Hypothalamus (tissue), 51 donors: ENCODE results near the gene ZNF354C.

Experiments used
- DNase-seq, 51 donors: peaks; one replicate each; lab custom pipeline; 2025; lab: John Stamatoyannopoulos, UW

The ZNF354C gene

DNA sequence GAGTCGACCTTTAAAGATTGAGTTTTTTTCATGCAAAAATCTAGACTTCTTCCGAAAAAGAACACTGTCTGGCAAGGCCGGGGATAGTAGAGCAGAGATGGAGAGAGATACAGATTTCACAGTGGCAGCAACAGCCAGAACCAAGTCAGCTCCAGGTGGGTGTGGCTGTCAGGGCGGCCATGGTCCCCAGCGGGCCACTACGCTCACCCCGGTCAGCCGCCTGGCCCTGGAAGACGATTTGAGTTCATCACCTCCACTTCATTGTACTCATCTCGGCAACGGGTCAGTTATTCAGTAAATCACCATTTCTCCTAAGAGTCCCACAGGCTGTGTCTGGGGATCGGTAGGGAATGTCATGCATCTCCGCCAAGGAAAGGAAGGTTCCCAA, 53.0 kb downstream of the ZNF354C start:
- no peak for DNase-seq

- no peak for DNase-seq
These were observed 53.9 kb downstream of the ZNF354C start for GRCh38 chr5:179113945-179114641.

DNA sequence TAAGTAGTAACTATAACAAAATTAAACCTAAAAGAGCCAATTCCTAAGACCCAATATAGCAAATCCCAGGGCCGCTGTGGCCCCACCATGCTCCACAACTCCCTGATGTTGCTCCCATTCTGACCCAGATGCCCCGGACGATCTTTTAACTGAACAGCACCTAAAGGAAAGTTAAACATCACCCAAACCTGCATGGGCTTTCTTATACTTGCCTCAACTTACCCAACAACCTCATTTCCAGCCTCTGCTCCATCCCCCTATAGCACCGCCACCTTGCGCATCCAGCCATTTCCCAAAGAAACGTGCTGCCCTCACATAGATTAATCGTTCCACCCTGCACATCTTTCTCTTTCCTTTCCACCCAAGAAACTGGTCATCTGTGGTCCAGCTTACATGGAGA, 54.6 kb downstream of the ZNF354C start:
- no peak for DNase-seq

- no peak for DNase-seq
These were observed 55.1 kb downstream of the ZNF354C start for GRCh38 chr5:179115307-179115706.

GRCh38 chr5:179115845-179116524, 55.8 kb downstream of the ZNF354C start:
- no peak for DNase-seq

DNA sequence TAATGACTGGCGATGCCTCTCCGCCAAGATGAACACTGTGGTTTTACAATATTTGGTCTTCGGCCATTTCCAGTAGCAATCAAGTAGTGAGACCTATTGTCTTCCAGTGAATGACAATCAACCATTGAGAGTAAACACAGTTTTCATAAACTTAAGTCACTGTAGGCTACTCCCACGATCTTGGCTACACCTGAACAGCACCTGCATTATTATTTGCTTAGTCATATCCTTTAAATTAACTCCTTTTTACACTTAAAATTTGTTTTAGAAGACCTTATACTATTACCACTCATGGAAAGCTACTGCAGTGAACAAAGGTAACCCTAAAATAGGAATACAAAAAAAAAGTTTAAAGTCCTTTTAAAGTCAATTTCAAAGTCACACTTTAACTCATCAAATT, 58.2 kb downstream of the ZNF354C start:
- DNase-seq = no peak

GRCh38 chr5:179118756-179119414, 58.7 kb downstream of the ZNF354C start:
- no peak for DNase-seq

DNA sequence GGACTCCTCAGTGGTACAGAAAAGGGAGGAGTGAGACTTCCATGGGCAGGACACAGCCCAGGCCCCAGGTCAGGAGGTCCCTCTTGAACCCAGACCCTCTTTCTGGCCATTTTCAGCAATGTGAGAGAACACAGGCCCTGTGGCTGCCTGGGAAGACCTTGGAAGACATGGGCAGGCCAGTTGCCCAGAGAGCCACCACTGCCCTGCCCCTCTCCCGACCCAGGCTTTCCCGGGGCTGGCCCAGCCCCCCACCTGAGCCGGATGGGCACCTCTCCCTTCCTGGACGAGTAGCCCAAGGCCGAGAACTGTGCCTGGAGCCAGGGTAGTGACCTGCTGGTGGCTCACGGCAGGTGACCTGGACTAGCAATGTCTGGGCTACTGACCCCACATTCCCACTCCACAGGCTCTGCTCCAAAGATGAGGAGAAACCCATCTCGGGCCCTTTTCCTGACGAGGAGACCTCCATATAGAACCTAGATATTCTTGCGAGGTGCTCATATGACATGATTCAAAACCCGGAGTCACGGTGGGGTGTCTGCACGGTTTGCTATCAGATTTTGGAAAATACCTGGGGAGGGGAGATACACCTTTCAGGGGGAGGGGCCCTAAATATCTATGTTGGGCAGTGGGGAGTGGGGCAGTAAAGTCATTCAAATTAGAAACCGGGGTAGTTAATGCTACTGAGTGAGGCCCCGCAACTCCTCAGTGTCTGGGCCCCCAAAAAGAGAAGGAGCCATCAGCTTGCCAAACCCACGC, 59.4 kb downstream of the ZNF354C start:
- DNase-seq = no peak

DNA sequence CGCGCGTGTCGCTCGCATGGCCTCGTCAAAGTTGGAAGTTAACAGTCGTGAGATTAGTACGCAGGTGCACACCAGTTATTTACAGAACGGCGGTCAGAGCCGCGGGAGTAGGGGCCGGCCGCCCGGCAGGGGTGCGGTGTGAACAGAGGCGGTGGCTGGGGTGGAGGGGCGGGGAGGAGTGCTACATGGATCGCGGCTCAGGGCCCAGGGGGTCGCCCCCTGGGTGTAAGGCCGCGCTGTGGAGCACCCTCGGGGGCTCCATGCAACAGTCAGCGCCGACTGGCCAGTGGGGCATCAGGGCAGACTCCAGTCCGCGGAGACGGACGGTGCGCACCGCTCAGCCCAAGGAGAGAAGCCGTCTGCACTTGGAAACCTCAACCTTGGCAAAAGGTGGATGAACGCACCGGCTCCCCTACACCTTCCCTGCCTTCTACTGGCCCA, 60.3 kb downstream of the ZNF354C start:
- no peak for DNase-seq

GRCh38 chr5:179120951-179121666, 60.9 kb downstream of the ZNF354C start:
- DNase-seq = no peak

GRCh38 chr5:179121667-179122111, 61.5 kb downstream of the ZNF354C start:
- no peak for DNase-seq

- DNase-seq = no peak
These were observed 62.4 kb downstream of the ZNF354C start for GRCh38 chr5:179122411-179123108.

DNA sequence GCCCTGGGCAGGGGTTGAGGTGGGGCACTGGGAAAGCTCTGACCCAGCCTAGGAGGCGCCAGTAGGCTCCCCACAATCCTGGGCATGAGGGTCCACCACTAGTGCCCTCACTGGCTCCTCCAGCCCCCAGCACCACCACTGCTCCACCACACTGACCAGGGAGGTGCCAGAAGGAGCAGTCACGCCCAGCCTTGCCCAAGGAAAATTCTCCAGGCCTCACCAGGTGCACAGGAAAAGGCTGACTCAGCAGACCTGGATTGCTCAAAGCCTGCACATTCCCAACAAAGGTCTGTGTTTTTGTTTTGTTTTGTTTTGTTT, 62.9 kb downstream of the ZNF354C start:
- DNase-seq = no peak

- no peak for DNase-seq
These were observed 63.5 kb downstream of the ZNF354C start for GRCh38 chr5:179123491-179124272.

DNA sequence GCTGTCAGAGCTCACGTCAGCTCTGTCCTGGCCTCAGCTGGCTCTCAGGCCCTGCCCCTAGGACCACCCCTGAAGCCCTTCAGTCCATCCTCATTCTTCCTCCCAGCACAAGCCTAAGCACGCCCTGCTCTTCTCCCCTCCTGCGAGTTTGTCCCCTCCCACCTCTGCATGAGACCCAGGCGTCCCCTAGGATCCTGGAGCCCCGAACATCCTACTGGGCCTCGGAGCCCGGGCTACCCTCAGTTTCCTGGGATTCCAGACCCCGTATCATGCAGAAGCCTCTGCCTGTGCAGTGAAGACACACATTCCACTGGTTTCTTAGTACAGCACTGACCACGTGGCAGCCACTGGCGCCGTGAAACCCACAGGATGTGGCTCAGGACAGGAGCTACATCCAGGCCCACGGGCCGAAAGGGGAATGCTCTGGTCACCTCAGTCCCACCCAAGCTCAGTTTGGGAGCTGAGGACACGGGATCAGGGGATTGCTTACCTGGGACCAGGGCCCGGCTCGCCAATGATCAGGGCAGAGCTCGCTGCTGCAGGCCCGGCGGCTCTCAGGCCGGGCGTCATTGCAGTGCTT, 64.2 kb downstream of the ZNF354C start:
- DNase-seq = no peak

GRCh38 chr5:179124853-179125788, 64.9 kb downstream of the ZNF354C start:
- no peak for DNase-seq

GRCh38 chr5:179125789-179126505, 65.8 kb downstream of the ZNF354C start:
- no peak for DNase-seq
